ENCODE results near the gene TXN.
"Not testable (repeated sequence)": the region's sequence is repeated elsewhere in the genome, so short reads cannot be mapped to it uniquely, and the experiment has no call there.

The TXN gene

GRCh38 chr9:110257097-110257841 is 962 bp upstream of the TXN start:
- peak; percentile 37 for DNase-seq (ENCODE audit: low read depth, low spot score)

GRCh38 chr9:110255463-110256379 is 586 bp downstream of the TXN start:
- DNase-seq (ENCODE audit: low read depth, low spot score): peak; percentile 81

GRCh38 chr9:110255034-110255462 is 1.3 kb downstream of the TXN start:
- no peak for DNase-seq (ENCODE audit: low read depth, low spot score)

GRCh38 chr9:110254500-110254899 is 1.8 kb downstream of the TXN start:
- no peak for DNase-seq (ENCODE audit: low read depth, low spot score)

GRCh38 chr9:110252509-110253139 is 3.7 kb downstream of the TXN start:
- no peak for DNase-seq (ENCODE audit: low read depth, low spot score)

GRCh38 chr9:110251770-110252169 is 4.5 kb downstream of the TXN start:
- not testable (repeated sequence) for DNase-seq (ENCODE audit: low read depth, low spot score)

- DNase-seq (ENCODE audit: low read depth, low spot score): no peak
Observed at GRCh38 chr9:110251212-110251611, 5.1 kb downstream of the TXN start.

GRCh38 chr9:110249603-110250002 is 6.7 kb downstream of the TXN start:
- no peak for DNase-seq (ENCODE audit: low read depth, low spot score)

GRCh38 chr9:110248361-110248760 is 7.9 kb downstream of the TXN start:
- DNase-seq (ENCODE audit: low read depth, low spot score): no peak

GRCh38 chr9:110246214-110246613 is 10.1 kb downstream of the TXN start:
- no peak for DNase-seq (ENCODE audit: low read depth, low spot score)

- DNase-seq (ENCODE audit: low read depth, low spot score): no peak
Observed at GRCh38 chr9:110244616-110245015, 11.7 kb downstream of the TXN start.

GRCh38 chr9:110241858-110242321 is 14.4 kb downstream of the TXN start:
- peak; percentile 88 for DNase-seq (ENCODE audit: low read depth, low spot score)

- DNase-seq (ENCODE audit: low read depth, low spot score): no peak
Observed at GRCh38 chr9:110241260-110241857, 14.9 kb downstream of the TXN start.

GRCh38 chr9:110240198-110240597 is 16.1 kb downstream of the TXN start:
- no peak for DNase-seq (ENCODE audit: low read depth, low spot score)

GRCh38 chr9:110228321-110228720 is 28.0 kb downstream of the TXN start:
- DNase-seq (ENCODE audit: low read depth, low spot score): no peak

GRCh38 chr9:110224583-110224982 is 31.7 kb downstream of the TXN start:
- no peak for DNase-seq (ENCODE audit: low read depth, low spot score)

- DNase-seq (ENCODE audit: low read depth, low spot score): no peak
Observed at GRCh38 chr9:110220809-110221208, 35.5 kb downstream of the TXN start.

GRCh38 chr9:110217656-110218099 is 38.6 kb downstream of the TXN start:
- peak; percentile 46 for DNase-seq (ENCODE audit: low read depth, low spot score)

GRCh38 chr9:110214586-110215355 is 41.5 kb downstream of the TXN start:
- no peak for DNase-seq (ENCODE audit: low read depth, low spot score)

GRCh38 chr9:110214090-110214489 is 42.2 kb downstream of the TXN start:
- no peak for DNase-seq (ENCODE audit: low read depth, low spot score)

Data from ELF-1 (cell line).